HG03139 (cell line): ENCODE data around the gene TBC1D4.

Experiments used
- ATAC-seq: cut with Tn5 transposase; IDR thresholded peaks from one replicate; pipeline ENCODE4 v1.9.1; 2021; ENCODE audit not compliant: unreplicated experiment

The TBC1D4 gene

GRCh38 chr13:75486146-75487062 is 4.4 kb upstream of the TBC1D4 start:
- ATAC-seq, result no peak

- ATAC-seq, result no peak
These were observed 3.5 kb upstream of the TBC1D4 start for GRCh38 chr13:75485286-75486062.

- ATAC-seq, result no peak
These were observed 781 bp upstream of the TBC1D4 start for GRCh38 chr13:75482820-75483079.

GRCh38 chr13:75481176-75482069 is 546 bp downstream of the TBC1D4 start:
- peak; percentile 28 for ATAC-seq

GRCh38 chr13:75480671-75481175 is 1.2 kb downstream of the TBC1D4 start:
- ATAC-seq, result peak; percentile 0

GRCh38 chr13:75479102-75479740 is 2.7 kb downstream of the TBC1D4 start:
- no peak for ATAC-seq

- ATAC-seq, result no peak
These were observed 3.3 kb downstream of the TBC1D4 start for GRCh38 chr13:75478659-75479058.

GRCh38 chr13:75474956-75475355 is 7.0 kb downstream of the TBC1D4 start:
- no peak for ATAC-seq

GRCh38 chr13:75473468-75473867 is 8.5 kb downstream of the TBC1D4 start:
- no peak for ATAC-seq

GRCh38 chr13:75470676-75471075 is 11.3 kb downstream of the TBC1D4 start:
- ATAC-seq, result no peak

GRCh38 chr13:75469047-75469446 is 12.9 kb downstream of the TBC1D4 start:
- ATAC-seq, result no peak

GRCh38 chr13:75468602-75469001 is 13.4 kb downstream of the TBC1D4 start:
- no peak for ATAC-seq

GRCh38 chr13:75468098-75468497 is 13.9 kb downstream of the TBC1D4 start:
- ATAC-seq, result no peak

- ATAC-seq, result no peak
These were observed 14.8 kb downstream of the TBC1D4 start for GRCh38 chr13:75467040-75467728.

GRCh38 chr13:75465236-75465635 is 16.7 kb downstream of the TBC1D4 start:
- ATAC-seq, result no peak

GRCh38 chr13:75461314-75461713 is 20.7 kb downstream of the TBC1D4 start:
- no peak for ATAC-seq

GRCh38 chr13:75460644-75461043 is 21.3 kb downstream of the TBC1D4 start:
- ATAC-seq, result no peak

- ATAC-seq, result peak; percentile 100
These were observed 23.1 kb downstream of the TBC1D4 start for GRCh38 chr13:75458696-75459422.

- no peak for ATAC-seq
These were observed 26.0 kb downstream of the TBC1D4 start for GRCh38 chr13:75455962-75456361.
